Lung (tissue), 12 donors: ENCODE data around the gene SLX9. TPM values are rescaled to one million over a fixed set of nuclear protein-coding genes. Genes with fewer than 3 reads are reported as not detected.
A peak's percentile ranks its signal among the peaks of the same experiment; 100 is the strongest.

Source experiments
- ATAC-seq: fragments of 200-7000 bp; cut with Tn5 transposase; one replicate; pipeline ENCODE4 v1.9.1; 2020; ENCODE audit warnings: moderate number of reproducible peaks; ENCODE audit not compliant: insufficient read depth, low FRiP score
- DNase-seq, 3 donors: peaks; one replicate each; pipeline ENCODE4 v3.0.0-alpha.2; 2013 to 2017
- H3K27ac ChIP-seq, 2 donors: one replicate each; pipeline ENCODE4 v1.5.1; 2013; ENCODE audit warnings: mild to moderate bottlenecking in 2 of 2, moderate library complexity in 2 of 2, control low read depth in 1 of 2, inconsistent platforms in 1 of 2, low read depth in 1 of 2, low read length in 1 of 2
- H3K27me3 ChIP-seq, 3 donors: one replicate each; pipeline ENCODE4 v1.5.1; 2013; ENCODE audit warnings: low read length in 2 of 3; ENCODE audit not compliant: control insufficient read depth in 3 of 3, insufficient read depth in 3 of 3
- H3K36me3 ChIP-seq, 4 donors: one replicate each; pipeline ENCODE4 v1.5.1; 2013; ENCODE audit warnings: low read length in 4 of 4, mild to moderate bottlenecking in 1 of 4, moderate library complexity in 1 of 4; ENCODE audit not compliant: control insufficient read depth in 4 of 4, insufficient read depth in 4 of 4
- H3K4me1 ChIP-seq, 5 donors: one replicate each; pipeline ENCODE4 v1.5.1; 2013; ENCODE audit warnings: low read length in 5 of 5, mild to moderate bottlenecking in 2 of 5, moderate library complexity in 1 of 5; ENCODE audit not compliant: control insufficient read depth in 5 of 5, insufficient read depth in 5 of 5
- H3K4me3 ChIP-seq: one replicate; pipeline ENCODE4 v1.5.1; 2013; ENCODE audit warnings: mild to moderate bottlenecking, control low read depth, moderate library complexity
- H3K9ac ChIP-seq, 2 donors: one replicate each; pipeline ENCODE4 v1.5.1; 2013; ENCODE audit warnings: low read length in 2 of 2, control low read depth in 1 of 2; ENCODE audit not compliant: insufficient read depth in 1 of 2
- H3K9me3 ChIP-seq, 4 donors: one replicate each; pipeline ENCODE4 v1.5.1; 2013; ENCODE audit warnings: low read length in 3 of 4, mild to moderate bottlenecking in 1 of 4, moderate library complexity in 1 of 4; ENCODE audit not compliant: control insufficient read depth in 4 of 4, insufficient read depth in 3 of 4
- WGBS, 2 donors: extraction: QIAGEN DNeasy Blood & Tissue Kit; methylation state at CpG; one replicate each; pipeline ENCODE4 v1.1.7; 2013; 5-methylcytosine and 5-hydroxymethylcytosine counted together
- polyA plus RNA-seq, 2 donors: library from polyadenylated mRNA; stranded (reverse); fragments of 200-250 nt; gene quantifications; one replicate each; pipeline ENCODE4 v1.2.1, GENCODE V29; 2013
- total RNA-seq, 2 donors: library from RNA; depleted of rRNA in 1 of 2; stranded (reverse); fragments of >200 nt in 1 of 2; gene quantifications; one replicate each; pipeline ENCODE4 v1.2.1, GENCODE V29; 2014 to 2021
- TF ChIP-seq, protein P1 (sequence below): IDR thresholded peaks from 2 replicates; pipeline ENCODE4 v1.5.1; 2012; ENCODE audit warnings: mild to moderate bottlenecking; ENCODE audit errors: control extremely low read depth, extremely low read depth
- donor health status: control.
- donor health status: control.
- donor health status: Bipolar disorder and iron deficiency.
- donor health status: healthy.
- donor health status: DM: yes; HTN: yes; CAD: no.

Gene SLX9
- total and polyA plus RNA-seq, 4 donors: 10.3 to 36.9 (median 27.0) TPM

DNA sequence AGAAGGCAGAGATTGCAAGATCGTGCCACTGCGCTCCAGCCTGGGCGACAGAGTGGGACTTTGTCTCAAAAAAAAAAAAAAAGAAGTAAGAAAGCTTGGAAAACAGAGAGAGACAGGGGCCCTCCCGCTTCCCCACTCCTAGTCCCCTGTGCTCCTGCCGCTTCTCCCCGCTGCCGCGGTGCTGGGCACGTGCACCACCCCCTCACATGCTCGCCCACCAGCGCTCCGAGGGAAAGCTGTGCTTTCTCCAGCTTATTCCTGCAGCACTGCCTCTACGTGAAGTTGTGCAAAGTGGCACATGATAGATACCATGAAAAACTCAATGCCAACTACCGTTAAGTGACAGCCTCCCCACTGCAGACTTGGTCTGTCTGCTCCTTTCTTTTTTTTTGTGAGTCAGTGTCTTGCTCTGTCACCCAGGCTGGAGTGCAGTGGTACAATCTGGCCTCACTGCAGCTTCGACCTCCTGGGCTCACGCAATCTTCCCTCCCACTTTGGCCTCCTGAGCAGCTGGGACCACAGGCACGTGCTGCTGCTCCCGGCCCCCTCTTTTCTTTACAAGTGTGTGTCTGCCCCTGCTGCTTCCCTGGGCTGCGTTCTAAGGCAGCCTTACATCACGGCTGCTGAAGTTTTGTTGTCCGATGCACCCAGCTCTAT is 15.4 kb downstream of the SLX9 start:
- WGBS, 2 donors: 87 to 90% methylated on average over 21 of the region's 21 CpGs
- peaks cover 0 to 31% (median 8%) of the 10 kb centered on the region in 4 donors for H3K36me3 ChIP-seq
- no peaks in the 10 kb centered on the region for H3K27me3 ChIP-seq
- H3K9me3 ChIP-seq: no peaks in the 10 kb centered on the region
- H3K4me1 ChIP-seq: peaks cover 0 to 32% (median 12%) of the 10 kb centered on the region in 5 donors
- DNase-seq (peak in 2 of 3 donors; percentile 30 to 57), ATAC-seq (no peak)
- no peak overlapping the region for H3K9ac ChIP-seq
- TF ChIP-seq, protein P1, sequence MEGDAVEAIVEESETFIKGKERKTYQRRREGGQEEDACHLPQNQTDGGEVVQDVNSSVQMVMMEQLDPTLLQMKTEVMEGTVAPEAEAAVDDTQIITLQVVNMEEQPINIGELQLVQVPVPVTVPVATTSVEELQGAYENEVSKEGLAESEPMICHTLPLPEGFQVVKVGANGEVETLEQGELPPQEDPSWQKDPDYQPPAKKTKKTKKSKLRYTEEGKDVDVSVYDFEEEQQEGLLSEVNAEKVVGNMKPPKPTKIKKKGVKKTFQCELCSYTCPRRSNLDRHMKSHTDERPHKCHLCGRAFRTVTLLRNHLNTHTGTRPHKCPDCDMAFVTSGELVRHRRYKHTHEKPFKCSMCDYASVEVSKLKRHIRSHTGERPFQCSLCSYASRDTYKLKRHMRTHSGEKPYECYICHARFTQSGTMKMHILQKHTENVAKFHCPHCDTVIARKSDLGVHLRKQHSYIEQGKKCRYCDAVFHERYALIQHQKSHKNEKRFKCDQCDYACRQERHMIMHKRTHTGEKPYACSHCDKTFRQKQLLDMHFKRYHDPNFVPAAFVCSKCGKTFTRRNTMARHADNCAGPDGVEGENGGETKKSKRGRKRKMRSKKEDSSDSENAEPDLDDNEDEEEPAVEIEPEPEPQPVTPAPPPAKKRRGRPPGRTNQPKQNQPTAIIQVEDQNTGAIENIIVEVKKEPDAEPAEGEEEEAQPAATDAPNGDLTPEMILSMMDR: no peak
- H3K4me3 ChIP-seq: no peak overlapping the region
- H3K27ac ChIP-seq: peak overlapping the region; percentile 10 to 86

DNA sequence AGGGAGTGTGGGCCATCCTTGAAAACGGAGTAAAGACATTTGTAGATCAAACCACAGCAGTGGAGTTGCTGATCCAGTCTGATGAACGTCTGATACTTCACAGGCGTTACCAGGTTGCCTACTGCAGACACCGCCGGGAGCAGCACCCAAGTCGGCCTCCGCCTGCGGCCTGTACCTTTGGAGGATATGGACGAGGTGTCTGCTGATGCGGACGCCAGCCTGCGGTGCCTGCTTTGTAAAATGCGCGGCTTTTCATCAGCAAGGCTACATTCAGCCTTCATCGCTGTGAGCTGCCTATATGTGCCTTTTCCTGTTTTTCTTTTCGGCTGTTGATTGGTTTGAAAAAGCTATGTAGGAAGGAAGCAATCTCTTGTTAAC is 16.0 kb downstream of the SLX9 start:
- no peak overlapping the region for H3K4me3 ChIP-seq
- H3K27me3 ChIP-seq: no peaks in the 10 kb centered on the region
- 88 to 89% methylated on average over 16 of the region's 16 CpGs for WGBS, 2 donors
- DNase-seq (no peak), ATAC-seq (no peak)
- no peak overlapping the region for H3K9ac ChIP-seq
- no peaks in the 10 kb centered on the region for H3K9me3 ChIP-seq
- peaks cover 0 to 32% (median 10%) of the 10 kb centered on the region in 4 donors for H3K36me3 ChIP-seq
- H3K27ac ChIP-seq: peak overlapping the region in 1 of 2 donors; percentile 86
- peaks cover 0 to 32% (median 12%) of the 10 kb centered on the region in 5 donors for H3K4me1 ChIP-seq
- TF ChIP-seq, protein P1: no peak

DNA sequence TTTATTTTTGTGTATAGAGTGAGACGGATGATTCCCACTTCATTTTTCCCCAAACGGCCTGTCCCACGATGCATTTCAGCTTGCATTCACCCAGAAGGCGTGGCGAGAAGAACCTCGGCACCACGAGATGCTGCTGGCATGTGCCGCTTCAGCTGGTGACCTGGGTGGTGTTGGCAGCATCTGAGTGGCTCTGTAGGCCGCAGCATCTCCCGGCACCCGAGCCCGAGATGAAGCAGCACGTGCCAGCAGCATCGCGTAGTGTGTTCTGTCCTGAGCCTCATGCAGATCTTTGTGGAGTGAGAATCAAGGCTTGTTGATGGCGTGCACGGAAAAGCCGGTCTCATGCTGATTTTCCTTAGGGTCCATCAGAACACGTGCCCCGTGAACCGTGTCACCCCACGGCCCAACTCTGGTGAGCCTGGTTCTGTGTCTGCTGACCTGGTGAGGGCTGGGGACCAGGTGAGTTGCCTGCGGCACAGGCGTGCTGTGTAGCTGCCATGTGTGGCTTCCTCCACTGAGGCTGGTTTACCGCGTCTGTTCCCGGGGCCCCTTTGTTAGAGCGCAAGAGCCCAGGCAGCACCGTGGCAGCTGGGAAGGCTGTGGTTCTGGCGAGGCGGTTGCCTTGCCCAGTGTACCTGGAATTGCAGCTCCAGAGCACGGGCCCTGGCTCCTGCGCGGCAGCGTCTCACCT is 16.7 kb downstream of the SLX9 start:
- Histone ChIP-seq H3K36me3 (peaks cover 0 to 28% (median 7%) of the 10 kb centered on the region in 4 donors), H3K9me3 (no peaks in the 10 kb centered on the region), H3K4me3 (no peak overlapping the region), H3K27me3 (no peaks in the 10 kb centered on the region), H3K4me1 (peaks cover 0 to 32% (median 12%) of the 10 kb centered on the region in 5 donors), H3K27ac (no peak overlapping the region), H3K9ac (no peak overlapping the region)
- DNase-seq (no peak), ATAC-seq (no peak)
- 92 to 96% methylated on average over 35 of the region's 35 CpGs for WGBS, 2 donors
- TF ChIP-seq, protein P1: no peak
